ENCODE measurements around the gene SGIP1.

DNA sequence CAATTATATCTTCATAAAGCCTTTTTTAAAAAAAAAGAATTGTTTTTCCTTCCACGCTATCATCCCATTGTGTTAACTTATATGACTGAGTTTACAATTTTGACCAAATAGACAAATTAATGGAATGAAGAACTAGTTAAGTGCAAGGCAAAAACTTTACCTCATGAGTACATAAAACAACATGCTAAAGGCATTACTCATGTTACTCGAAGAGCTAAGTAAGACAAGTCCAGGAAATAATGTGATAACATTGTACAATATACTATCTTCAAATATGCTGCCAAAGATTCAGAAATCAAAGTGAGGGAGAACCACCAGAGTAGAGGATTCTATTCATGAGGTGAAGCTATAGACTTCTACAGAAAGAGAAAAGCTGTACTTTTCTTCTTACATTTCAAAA, 194.1 kb downstream of the SGIP1 start:
- TF ChIP-seq POLR2AphosphoS5 (IDR thresholded peaks at IDR 0.05; ENCODE audit: borderline replicate concordance, low read depth, low read length) = no peak
- TF ChIP-seq EZH2 (IDR thresholded peaks at IDR 0.05) = no peak
- TF ChIP-seq FOXP2 (optimal IDR thresholded peaks at IDR 0.05; ENCODE audit: control extremely low read depth, extremely low read length, insufficient read depth) = no peak

Data from SK-N-MC (cell line).